Kidney epithelial cell (primary cell): ENCODE data around the gene NUP85. TPM values are rescaled to one million over a fixed set of nuclear protein-coding genes. Genes with fewer than 3 reads are reported as not detected.

Experiments used
- DNase-seq: peaks from one replicate; pipeline ENCODE4 v3.0.0-alpha.2; 2010; ENCODE audit warnings: low read depth
- H3K27me3 ChIP-seq: 2 replicates; pipeline ENCODE4 v1.6.0; 2011; ENCODE audit warnings: low read length; ENCODE audit not compliant: control insufficient read depth, insufficient read depth
- H3K36me3 ChIP-seq: 2 replicates; pipeline ENCODE4 v1.5.1; 2011; ENCODE audit warnings: low read length; ENCODE audit not compliant: control insufficient read depth, insufficient read depth
- H3K4me3 ChIP-seq: 2 replicates; pipeline ENCODE4 v1.5.1; 2011; ENCODE audit warnings: low read depth, mild to moderate bottlenecking, control low read depth, low read length
- total RNA-seq: library from RNA; depleted of rRNA; stranded (reverse); fragments of >200 nt; gene quantifications from 2 replicates; pipeline ENCODE4 v1.2.3, GENCODE V29; 2015
- TF ChIP-seq, protein P1 (sequence below): IDR thresholded peaks from 2 replicates; pipeline ENCODE4 v1.5.1; 2011; ENCODE audit warnings: mild to moderate bottlenecking, moderate library complexity, low read length, control low read depth, inconsistent platforms; ENCODE audit not compliant: insufficient read depth, poor library complexity, severe bottlenecking

NUP85 gene
- total RNA-seq, 1 donor from 2014 or later, result 37.2 TPM

DNA sequence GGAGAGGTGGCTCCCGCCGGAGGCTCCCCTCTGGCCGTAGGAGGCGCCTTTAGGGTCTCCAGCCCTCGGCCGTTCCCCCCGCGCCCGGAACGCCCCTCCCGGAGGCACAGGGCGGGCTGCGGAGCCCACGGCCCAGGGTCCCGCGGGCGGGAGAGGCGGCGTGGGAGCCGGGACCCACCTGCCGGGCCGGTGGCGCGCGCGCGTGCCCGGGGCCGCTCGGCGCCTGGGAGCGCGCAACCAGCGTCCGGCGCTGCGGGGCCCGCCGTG lies 65.4 kb downstream of the NUP85 start, which contains the start of gene MIF4GD:
Gene MIF4GD (minus strand): TSS at position 266 of the 267 bp plus-strand sequence. CDS start 1,036 bp downstream, outside the sequence.
- Histone ChIP-seq H3K36me3 (no peaks in the 10 kb centered on the region), H3K27me3 (no peaks in the 10 kb centered on the region), H3K4me3 (peak within 1 kb of the TSS; percentile 91)
- no peak for DNase-seq
- TF ChIP-seq, protein P1, sequence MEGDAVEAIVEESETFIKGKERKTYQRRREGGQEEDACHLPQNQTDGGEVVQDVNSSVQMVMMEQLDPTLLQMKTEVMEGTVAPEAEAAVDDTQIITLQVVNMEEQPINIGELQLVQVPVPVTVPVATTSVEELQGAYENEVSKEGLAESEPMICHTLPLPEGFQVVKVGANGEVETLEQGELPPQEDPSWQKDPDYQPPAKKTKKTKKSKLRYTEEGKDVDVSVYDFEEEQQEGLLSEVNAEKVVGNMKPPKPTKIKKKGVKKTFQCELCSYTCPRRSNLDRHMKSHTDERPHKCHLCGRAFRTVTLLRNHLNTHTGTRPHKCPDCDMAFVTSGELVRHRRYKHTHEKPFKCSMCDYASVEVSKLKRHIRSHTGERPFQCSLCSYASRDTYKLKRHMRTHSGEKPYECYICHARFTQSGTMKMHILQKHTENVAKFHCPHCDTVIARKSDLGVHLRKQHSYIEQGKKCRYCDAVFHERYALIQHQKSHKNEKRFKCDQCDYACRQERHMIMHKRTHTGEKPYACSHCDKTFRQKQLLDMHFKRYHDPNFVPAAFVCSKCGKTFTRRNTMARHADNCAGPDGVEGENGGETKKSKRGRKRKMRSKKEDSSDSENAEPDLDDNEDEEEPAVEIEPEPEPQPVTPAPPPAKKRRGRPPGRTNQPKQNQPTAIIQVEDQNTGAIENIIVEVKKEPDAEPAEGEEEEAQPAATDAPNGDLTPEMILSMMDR, result no peak

DNA sequence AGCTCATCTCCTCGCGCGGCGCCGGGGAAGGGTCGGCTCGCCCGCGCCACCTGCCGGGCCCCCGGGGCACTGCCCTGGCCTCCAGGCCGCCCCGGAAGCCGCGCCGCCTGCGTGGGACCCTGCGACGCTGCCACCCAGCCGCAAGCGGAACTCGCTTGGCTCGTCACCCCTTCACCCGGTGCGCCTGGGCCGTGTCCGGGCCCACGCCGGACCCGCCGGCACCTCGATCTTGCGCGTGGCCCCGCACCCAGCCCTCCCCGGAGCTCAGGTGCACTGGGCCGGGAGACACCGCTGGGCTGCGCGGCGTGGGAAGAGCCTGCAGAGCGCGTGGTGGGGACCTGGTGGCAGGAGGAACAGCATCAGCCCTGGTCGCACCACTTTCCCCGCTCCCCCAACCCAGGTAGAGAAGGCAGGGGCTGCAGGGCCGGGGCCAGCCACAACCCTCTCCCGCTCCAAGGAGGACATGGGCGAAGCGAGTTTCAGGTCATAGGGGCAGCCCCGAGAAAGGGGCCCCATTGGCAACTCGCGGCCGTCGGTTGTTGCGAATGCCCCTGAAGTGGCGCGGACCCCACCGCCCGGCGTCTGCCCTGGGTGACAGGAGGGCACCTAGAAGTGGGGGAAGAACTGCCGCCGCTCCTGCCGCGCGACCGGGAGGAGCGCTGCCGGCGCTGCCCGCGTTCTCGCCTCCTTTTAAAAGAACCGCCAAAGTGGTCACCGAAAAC lies 65.9 kb downstream of the NUP85 start:
- DNase-seq, result no peak
- Histone ChIP-seq H3K4me3 (peak overlapping the region; percentile 91), H3K27me3 (no peaks in the 10 kb centered on the region), H3K36me3 (no peaks in the 10 kb centered on the region)
- TF ChIP-seq, protein P1, result no peak

DNA sequence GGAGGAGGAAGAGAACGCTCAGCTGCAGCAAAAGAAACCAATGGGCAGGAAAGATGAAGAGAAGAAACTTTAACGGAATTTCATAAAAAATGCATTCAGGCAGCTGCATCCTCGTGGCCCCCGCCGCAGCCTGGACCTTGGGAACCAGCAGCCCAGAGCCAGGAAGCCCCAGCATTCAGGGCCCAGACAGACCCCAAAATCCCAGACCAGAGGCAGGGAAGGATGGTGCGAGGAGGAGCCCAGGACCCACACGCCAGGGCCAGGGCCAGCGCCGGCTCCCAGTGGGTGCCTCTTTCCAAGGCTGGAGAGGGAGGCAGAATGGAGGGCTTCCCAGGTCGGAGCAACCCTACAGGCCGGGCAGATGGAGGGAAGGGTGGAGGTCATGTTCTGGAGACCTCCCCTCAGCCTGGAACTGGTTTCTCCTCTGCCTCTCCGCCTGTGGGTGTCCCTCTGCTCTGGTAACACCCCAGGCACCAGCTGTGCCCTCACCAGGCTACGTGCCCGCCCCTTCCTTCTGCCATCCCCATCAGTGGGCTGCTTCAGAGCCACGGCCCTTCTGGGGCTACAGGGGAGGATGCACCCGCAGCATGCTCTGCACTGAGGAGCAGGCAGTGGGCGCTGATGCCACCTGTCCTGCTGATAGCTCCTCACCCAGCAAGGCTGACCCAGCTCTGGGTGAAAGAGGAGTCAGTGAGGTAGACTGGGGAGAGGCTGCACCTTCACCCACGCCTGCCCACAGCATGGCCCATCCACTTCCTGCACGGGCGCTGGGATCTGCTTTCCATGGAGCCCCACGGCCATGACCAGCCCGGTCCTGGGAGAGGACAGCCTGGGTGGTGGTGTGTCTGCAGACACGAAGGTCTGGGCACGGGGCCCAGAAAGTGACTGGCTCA lies 66.7 kb downstream of the NUP85 start:
- Histone ChIP-seq H3K36me3 (peaks cover 2% of the 10 kb centered on the region), H3K4me3 (peak overlapping the region; percentile 91), H3K27me3 (no peaks in the 10 kb centered on the region)
- TF ChIP-seq, protein P1, result peak; percentile 1
- DNase-seq, result no peak

- Histone ChIP-seq H3K36me3 (peaks cover 2% of the 10 kb centered on the region), H3K4me3 (no peak overlapping the region), H3K27me3 (no peaks in the 10 kb centered on the region)
- DNase-seq, result no peak
- TF ChIP-seq, protein P1, result no peak
These were observed 67.3 kb downstream of the NUP85 start for GRCh38 chr17:75272848-75273184.

DNA sequence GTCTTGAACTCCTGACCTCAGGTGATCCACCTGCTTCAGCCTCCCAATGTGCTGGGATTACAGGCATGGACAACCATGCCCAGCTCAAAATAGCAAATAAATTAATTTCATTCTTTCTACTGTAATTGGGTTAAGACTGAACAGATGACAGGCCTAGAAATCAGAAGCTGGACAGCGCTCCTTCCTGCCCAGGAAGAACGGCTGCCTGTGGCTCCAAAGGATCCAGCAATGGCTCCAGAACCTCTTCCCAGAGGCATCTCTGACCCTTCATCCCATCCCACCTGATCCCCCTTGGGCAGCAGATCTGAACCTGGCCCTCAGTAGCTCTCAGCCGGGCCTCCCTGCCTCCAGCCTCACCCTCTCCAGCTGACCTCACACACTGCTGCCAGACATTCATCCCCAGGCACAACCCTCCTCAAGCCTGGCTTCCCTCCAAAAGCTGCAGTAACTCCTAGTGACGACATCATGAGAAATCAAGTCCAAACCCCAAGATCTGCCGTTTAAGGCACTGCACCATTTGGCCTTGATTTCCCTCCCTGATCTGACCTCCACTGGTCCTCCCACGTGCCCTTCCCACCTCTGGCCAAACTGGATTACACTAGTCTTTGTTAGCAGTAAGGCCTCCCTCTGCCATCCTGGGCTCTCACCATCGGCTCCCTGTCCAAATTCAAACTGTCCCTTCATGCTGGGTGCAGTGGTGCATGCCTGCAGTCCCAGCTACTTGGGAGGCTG lies 68.7 kb downstream of the NUP85 start:
- no peak for DNase-seq
- no peak overlapping the region for H3K4me3 ChIP-seq
- H3K36me3 ChIP-seq, result peaks cover 2% of the 10 kb centered on the region
- no peaks in the 10 kb centered on the region for H3K27me3 ChIP-seq
- TF ChIP-seq, protein P1, result no peak
